Measurements from ENCODE around the gene PSG4. TPM values are rescaled to one million over a fixed set of nuclear protein-coding genes. Genes with fewer than 3 reads are reported as not detected.
"Not testable (repeated sequence)": the region's sequence is repeated elsewhere in the genome, so short reads cannot be mapped to it uniquely, and the experiment has no call there.

Gene PSG4
- 1.3 TPM for total RNA-seq
- polyA plus RNA-seq (ENCODE audit: insufficient read depth in 1 of 8, insufficient read length in 8 of 8, low replicate concordance in 1 of 8), result 1 to 10 TPM in 4 of 8 donors, under 1 TPM in 4; 0.16 to 2.5 (median 1.0) TPM
- long read RNA-seq, donor 1, result 0 reads
- long read RNA-seq, donor 2, result 0 reads
- long read RNA-seq, donor 3, result 0 reads
- long read RNA-seq, donor 4, result 0 reads
- long read RNA-seq, donor 5, partial matches to known transcripts, result 0 of 1 reads
- long read RNA-seq, donor 5, other reads (novel, unspliced or antisense), result 0 of 1 reads
- long read RNA-seq, donor 6, partial matches to known transcripts, result 0 of 1 reads
- long read RNA-seq, donor 6, other reads (novel, unspliced or antisense), result 0 of 1 reads
- long read RNA-seq, donor 7, result 0 reads
- long read RNA-seq, donor 8, result 0 reads
- long read RNA-seq, donor 9, result 0 reads
- long read RNA-seq, donor 10, result 0 reads
- long read RNA-seq, donor 11, result 0 reads

DNA sequence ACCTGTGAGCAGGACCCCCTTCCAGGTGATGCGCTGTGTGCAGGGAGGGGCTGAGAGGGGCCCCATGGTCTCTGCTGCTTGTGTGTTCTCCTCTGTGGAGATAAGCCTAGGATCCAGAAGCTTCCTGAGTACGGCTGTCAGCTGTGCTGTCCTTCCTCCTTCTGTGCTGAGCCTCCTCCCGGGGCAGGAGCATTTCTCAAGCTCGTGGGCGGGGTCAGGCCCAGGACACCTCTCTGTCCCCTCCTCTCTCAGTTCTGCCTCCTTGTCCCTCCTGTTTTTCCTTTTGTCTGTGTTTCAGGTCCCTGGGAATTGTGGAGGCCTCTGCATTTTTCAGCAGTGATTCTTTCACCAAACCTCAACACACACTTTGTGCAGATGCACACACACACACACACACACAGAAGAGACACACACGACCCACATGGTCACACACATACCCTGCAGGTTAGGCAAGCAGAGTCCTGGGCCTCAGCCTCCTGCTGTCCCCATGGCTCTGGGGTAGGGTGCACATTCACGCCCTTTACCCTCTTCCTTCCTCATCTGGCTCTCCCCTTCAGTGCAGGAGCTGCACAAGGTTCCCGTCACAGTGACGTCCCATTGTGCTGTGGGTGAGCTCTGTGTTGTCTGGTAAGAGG lies at the start of gene PSG4:
PSG4 (minus strand) TSS at position 168 of the 635 bp plus-strand sequence; CDS start at position 66, 102 bp downstream.
- H3K9me3 ChIP-seq (replicated peaks; ENCODE audit: control insufficient read depth, low read depth, low read length); DNase-seq; H3K27ac ChIP-seq (ENCODE audit: low read length); H3K36me3 ChIP-seq (ENCODE audit: control insufficient read depth, insufficient read depth, low read length); H3K4me1 ChIP-seq (ENCODE audit: control insufficient read depth, insufficient read depth, low read length); H3K4me3 ChIP-seq (ENCODE audit: low read length); H3K27me3 ChIP-seq (ENCODE audit: control insufficient read depth, insufficient read depth, low read length): not testable (repeated sequence)
- no CpG with 5 or more reads among the region's 9 CpGs for WGBS (ENCODE audit: insufficient coverage)

DNA sequence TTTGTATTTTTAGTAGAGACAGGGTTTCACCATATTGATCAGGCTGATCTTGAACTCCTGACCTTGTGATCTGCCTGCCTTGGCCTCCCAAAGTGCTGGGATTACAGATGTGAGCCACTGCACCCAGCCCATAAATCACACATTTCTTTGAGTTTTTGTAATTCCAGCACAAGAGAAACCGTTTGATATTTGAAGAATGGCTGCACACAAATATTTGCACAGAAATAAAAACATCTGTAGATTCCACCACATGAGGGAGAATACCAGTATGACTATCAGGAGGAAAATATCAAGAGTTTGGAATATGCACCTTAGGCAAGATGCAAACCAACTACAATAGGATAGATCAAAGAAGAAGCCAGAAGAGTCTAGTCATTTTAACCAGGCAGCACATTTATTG lies 46.0 kb upstream of the PSG4 start:
- H3K27me3 ChIP-seq (ENCODE audit: control insufficient read depth, insufficient read depth, low read length); H3K9me3 ChIP-seq (replicated peaks; ENCODE audit: control insufficient read depth, low read depth, low read length); H3K27ac ChIP-seq (ENCODE audit: low read length); DNase-seq; H3K36me3 ChIP-seq (ENCODE audit: control insufficient read depth, insufficient read depth, low read length); H3K4me3 ChIP-seq (ENCODE audit: low read length); H3K4me1 ChIP-seq (ENCODE audit: control insufficient read depth, insufficient read depth, low read length): not testable (repeated sequence)
- WGBS (ENCODE audit: insufficient coverage), result no CpG with 5 or more reads among the region's 1 CpG

DNA sequence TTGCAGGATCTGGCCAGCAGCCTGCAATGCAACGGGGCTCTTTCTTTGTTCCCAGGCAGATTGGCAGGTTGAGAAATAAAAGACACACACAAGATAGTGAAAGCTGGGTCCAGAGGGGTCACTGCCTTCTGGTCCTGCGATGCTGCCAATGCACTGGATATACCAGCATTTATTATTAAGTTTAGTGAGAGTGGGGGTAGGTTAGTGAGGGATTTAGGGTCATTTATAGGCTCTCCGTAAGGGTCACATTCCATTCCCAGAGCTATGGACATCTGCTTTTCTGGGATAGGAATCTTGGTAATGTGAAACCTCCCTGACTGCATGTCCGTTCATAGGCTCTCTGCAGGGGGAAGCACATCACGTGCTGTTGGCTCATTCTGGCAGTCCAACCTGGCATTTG lies 44.9 kb upstream of the PSG4 start:
- WGBS (ENCODE audit: insufficient coverage), result no CpG with 5 or more reads among the region's 5 CpGs
- H3K9me3 ChIP-seq (replicated peaks; ENCODE audit: control insufficient read depth, low read depth, low read length); H3K4me3 ChIP-seq (ENCODE audit: low read length); H3K27me3 ChIP-seq (ENCODE audit: control insufficient read depth, insufficient read depth, low read length); DNase-seq; H3K36me3 ChIP-seq (ENCODE audit: control insufficient read depth, insufficient read depth, low read length); H3K27ac ChIP-seq (ENCODE audit: low read length); H3K4me1 ChIP-seq (ENCODE audit: control insufficient read depth, insufficient read depth, low read length): not testable (repeated sequence)

DNA sequence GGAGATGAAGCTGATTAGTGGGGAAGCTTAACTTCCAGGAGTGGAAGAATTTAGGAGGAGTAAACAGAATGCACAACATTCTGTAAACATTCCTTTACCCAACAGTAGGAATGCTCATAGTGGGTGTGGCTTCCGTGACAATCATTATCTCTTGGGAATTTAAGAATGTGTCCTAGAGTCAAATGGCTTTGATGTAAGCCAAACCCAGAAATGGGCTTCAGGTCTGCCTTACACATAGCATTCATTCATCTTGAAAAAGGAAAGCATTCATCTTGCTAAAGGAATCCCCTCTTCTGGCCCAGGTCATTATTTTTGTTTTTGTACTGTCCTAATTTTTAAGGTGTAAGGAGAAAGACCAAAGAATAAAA lies 43.2 kb upstream of the PSG4 start:
- H3K9me3 ChIP-seq (replicated peaks; ENCODE audit: control insufficient read depth, low read depth, low read length); H3K4me1 ChIP-seq (ENCODE audit: control insufficient read depth, insufficient read depth, low read length); H3K27me3 ChIP-seq (ENCODE audit: control insufficient read depth, insufficient read depth, low read length); H3K4me3 ChIP-seq (ENCODE audit: low read length); H3K36me3 ChIP-seq (ENCODE audit: control insufficient read depth, insufficient read depth, low read length); DNase-seq; H3K27ac ChIP-seq (ENCODE audit: low read length): not testable (repeated sequence)
- no CpG with 5 or more reads among the region's 1 CpG for WGBS (ENCODE audit: insufficient coverage)

DNA sequence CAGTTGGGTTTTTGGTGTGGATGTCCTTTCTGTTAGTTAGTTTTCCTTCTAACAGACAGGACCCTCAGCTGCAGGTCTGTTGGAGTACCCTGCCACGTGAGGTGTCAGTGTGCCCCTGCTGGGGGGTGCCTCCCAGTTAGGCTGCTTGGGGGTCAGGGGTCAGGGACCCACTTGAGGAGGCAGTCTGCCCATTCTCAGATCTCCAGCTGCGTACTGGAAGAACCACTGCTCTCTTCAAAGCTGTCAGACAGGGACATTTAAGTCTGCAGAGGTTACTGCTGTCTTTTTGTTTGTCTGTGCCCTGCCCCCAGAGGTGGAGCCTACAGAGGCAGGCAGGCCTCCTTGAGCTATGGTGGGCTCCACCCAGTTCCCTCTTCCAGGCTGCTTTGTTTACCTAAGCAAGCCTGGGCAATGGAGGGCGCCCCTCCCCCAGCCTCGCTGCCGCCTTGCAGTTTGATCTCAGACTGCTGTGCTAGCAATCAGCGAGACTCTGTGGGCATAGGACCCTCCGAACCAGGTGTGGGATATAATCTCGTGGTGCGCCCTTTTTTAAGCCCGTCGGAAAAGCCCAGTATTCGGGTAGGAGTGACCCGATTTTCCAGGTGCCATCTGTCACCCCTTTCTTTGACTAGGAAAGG lies 41.9 kb upstream of the PSG4 start:
- not testable (repeated sequence) for H3K4me1 ChIP-seq (ENCODE audit: control insufficient read depth, insufficient read depth, low read length); H3K9me3 ChIP-seq (replicated peaks; ENCODE audit: control insufficient read depth, low read depth, low read length); H3K27ac ChIP-seq (ENCODE audit: low read length); H3K27me3 ChIP-seq (ENCODE audit: control insufficient read depth, insufficient read depth, low read length); H3K36me3 ChIP-seq (ENCODE audit: control insufficient read depth, insufficient read depth, low read length); DNase-seq; H3K4me3 ChIP-seq (ENCODE audit: low read length)
- WGBS (ENCODE audit: insufficient coverage), result 92% methylated on average over 8 of the region's 13 CpGs

DNA sequence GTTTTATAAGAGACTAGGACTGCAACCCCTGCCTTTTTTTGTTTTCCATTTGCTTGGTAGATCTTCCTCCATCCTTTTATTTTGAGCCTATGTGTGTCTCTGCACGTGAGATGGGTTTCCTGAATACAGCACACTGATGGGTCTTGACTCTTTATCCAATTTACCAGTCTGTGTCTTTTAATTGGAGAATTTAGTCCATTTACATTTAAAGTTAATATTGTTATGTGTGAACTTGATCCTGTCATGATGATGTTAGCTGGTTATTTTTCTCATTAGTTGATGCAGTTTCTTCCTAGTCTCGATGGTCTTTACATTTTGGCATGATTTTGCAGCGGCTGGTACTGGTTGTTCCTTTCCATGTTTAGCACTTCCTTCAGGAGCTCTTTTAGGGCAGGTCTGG lies 40.4 kb upstream of the PSG4 start:
- H3K4me3 ChIP-seq (ENCODE audit: low read length); H3K27ac ChIP-seq (ENCODE audit: low read length); H3K9me3 ChIP-seq (replicated peaks; ENCODE audit: control insufficient read depth, low read depth, low read length); H3K4me1 ChIP-seq (ENCODE audit: control insufficient read depth, insufficient read depth, low read length); DNase-seq; H3K36me3 ChIP-seq (ENCODE audit: control insufficient read depth, insufficient read depth, low read length); H3K27me3 ChIP-seq (ENCODE audit: control insufficient read depth, insufficient read depth, low read length): not testable (repeated sequence)
- no CpG with 5 or more reads among the region's 3 CpGs for WGBS (ENCODE audit: insufficient coverage)

DNA sequence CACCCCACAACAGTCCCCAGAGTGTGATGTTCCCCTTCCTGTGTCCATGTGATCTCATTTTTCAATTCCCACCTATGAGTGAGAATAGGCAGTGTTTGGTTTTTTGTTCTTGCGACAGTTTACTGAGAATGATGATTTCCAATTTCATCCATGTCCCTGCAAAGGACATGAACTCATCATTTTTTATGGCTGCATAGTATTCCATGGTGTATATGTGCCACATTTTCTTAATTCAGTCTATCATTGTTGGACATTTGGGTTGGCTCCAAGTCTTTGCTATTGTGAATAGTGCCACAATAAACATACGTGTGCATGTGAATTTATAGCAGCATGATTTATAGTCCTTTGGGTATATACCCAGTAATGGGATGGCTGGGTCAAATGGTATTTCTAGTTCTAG lies 36.8 kb upstream of the PSG4 start:
- H3K4me3 ChIP-seq (ENCODE audit: low read length); H3K4me1 ChIP-seq (ENCODE audit: control insufficient read depth, insufficient read depth, low read length); H3K27me3 ChIP-seq (ENCODE audit: control insufficient read depth, insufficient read depth, low read length); H3K9me3 ChIP-seq (replicated peaks; ENCODE audit: control insufficient read depth, low read depth, low read length); H3K27ac ChIP-seq (ENCODE audit: low read length); DNase-seq; H3K36me3 ChIP-seq (ENCODE audit: control insufficient read depth, insufficient read depth, low read length): not testable (repeated sequence)
- no CpG with 5 or more reads among the region's 2 CpGs for WGBS (ENCODE audit: insufficient coverage)

DNA sequence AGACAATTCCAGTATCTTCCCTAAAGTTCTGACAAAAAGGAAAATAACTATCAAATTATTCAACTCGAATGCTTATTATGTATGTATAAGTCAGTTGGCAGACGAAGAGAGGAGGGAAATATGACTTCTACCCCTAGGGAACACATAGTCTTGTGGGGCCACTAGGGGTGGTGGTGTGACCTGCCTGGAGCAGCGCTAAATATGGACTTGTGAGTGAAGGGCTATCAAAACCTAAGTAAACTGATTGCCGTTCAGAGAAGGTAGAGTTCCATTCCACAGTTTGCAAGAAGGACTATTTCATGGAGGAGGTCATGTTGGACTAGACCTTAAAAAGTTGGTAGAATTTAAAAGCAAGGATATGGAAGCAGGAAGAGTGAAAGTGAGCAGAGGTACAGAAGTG lies 32.8 kb upstream of the PSG4 start:
- 90% methylated on average over 2 of the region's 4 CpGs for WGBS (ENCODE audit: insufficient coverage)
- H3K9me3 ChIP-seq (replicated peaks; ENCODE audit: control insufficient read depth, low read depth, low read length), result not testable (repeated sequence)

DNA sequence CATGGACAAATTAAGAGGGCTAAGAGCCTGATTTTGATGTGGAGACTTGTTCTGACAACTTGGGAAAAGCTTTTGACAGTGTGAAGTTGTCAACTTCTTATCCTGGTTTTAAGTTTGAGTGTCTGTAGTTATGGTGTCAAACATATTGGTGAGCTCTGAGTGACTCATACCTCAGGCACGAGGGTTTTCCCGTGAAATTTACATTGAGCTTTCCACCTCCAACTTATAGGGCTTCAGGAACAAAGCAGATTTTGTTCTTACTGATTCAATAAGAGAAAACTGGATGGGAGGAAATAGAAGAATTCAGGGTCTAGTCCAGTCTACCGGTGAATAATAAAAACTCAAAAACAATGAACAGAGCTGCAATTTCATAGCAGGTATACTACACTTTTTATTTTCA lies 30.2 kb upstream of the PSG4 start:
- H3K36me3 ChIP-seq (ENCODE audit: control insufficient read depth, insufficient read depth, low read length); H3K4me3 ChIP-seq (ENCODE audit: low read length); DNase-seq; H3K9me3 ChIP-seq (replicated peaks; ENCODE audit: control insufficient read depth, low read depth, low read length); H3K27me3 ChIP-seq (ENCODE audit: control insufficient read depth, insufficient read depth, low read length); H3K27ac ChIP-seq (ENCODE audit: low read length); H3K4me1 ChIP-seq (ENCODE audit: control insufficient read depth, insufficient read depth, low read length): not testable (repeated sequence)
- no CpG with 5 or more reads among the region's 3 CpGs for WGBS (ENCODE audit: insufficient coverage)

More for the DNA sequence above, 32.8 kb upstream of the PSG4 start:
- DNase-seq; H3K36me3 ChIP-seq (ENCODE audit: control insufficient read depth, insufficient read depth, low read length); H3K4me3 ChIP-seq (ENCODE audit: low read length); H3K27ac ChIP-seq (ENCODE audit: low read length); H3K27me3 ChIP-seq (ENCODE audit: control insufficient read depth, insufficient read depth, low read length); H3K4me1 ChIP-seq (ENCODE audit: control insufficient read depth, insufficient read depth, low read length): not testable (repeated sequence)

DNA sequence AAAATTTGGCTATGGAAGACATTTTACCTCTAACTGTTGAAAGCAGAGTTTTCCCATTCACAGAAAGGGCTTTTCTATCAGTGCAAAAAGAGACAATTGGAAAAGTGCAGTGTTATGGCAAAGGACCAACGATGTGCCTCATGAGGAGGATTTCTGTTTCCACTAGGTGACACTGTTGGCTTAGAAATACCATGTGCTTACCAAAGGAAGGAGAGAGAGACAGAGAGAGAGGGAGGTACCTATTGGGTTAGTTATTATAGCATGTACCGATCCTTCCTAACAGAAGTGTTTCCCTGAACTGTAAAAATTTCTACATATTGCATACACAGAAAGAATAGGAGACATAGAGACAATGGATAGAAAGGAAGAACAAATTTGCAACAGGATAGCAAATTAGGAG lies 23.9 kb upstream of the PSG4 start:
- Histone ChIP-seq H3K36me3 (ENCODE audit: control insufficient read depth, insufficient read depth, low read length) (no peaks in the 10 kb centered on the region), H3K9me3 (replicated peaks; ENCODE audit: control insufficient read depth, low read depth, low read length) (no peaks in the 10 kb centered on the region), H3K4me1 (ENCODE audit: control insufficient read depth, insufficient read depth, low read length) (no peaks in the 10 kb centered on the region), H3K4me3 (ENCODE audit: low read length) (no peak overlapping the region), H3K27ac (ENCODE audit: low read length) (no peak overlapping the region), H3K27me3 (ENCODE audit: control insufficient read depth, insufficient read depth, low read length) (no peaks in the 10 kb centered on the region)
- no peak for DNase-seq
- 33% methylated on average over 1 of the region's 2 CpGs for WGBS (ENCODE audit: insufficient coverage)

Data from muscle of leg (tissue), 16 donors.